Uterus (tissue), 2 donors: ENCODE data around the gene RABGAP1L.

Experiments used
- CTCF ChIP-seq, 4 experiments: fragments of 200-600 bp in 2 of 4; fragments of 450-650 bp in 2 of 4; sonication (generic) in 2 of 4; IDR thresholded peaks; one replicate each; pipeline ENCODE4 v1.5.1; 2016 to 2019; ENCODE audit warnings: antibody characterized with exemption in 4 of 4, mild to moderate bottlenecking in 2 of 4, moderate library complexity in 1 of 4
- POLR2A ChIP-seq, 2 donors: fragments of 450-650 bp; IDR thresholded peaks; one replicate each; pipeline ENCODE4 v1.6.1; 2016; ENCODE audit warnings: antibody characterized with exemption in 2 of 2, mild to moderate bottlenecking in 1 of 2, moderate library complexity in 1 of 2

- TF ChIP-seq POLR2A (IDR thresholded peaks at IDR 0.05) (no peak), CTCF (IDR thresholded peaks at IDR 0.05) (no peak)
Measured at GRCh38 chr1:174209347-174210187, 50.2 kb downstream of the RABGAP1L start.
